Cardiac muscle cell (in vitro differentiated cells and primary cell): ENCODE results near the gene IKZF3. TPM values are rescaled to one million over a fixed set of nuclear protein-coding genes. Genes with fewer than 3 reads are reported as not detected.
"Not testable (repeated sequence)": the region's sequence is repeated elsewhere in the genome, so short reads cannot be mapped to it uniquely, and the experiment has no call there.

Experiments used
- DNase-seq, 2 donors: peaks; one replicate each; pipeline versions ENCODE4 v3.0.0 to v3.0.0-alpha.2; 2010 to 2017; ENCODE audit warnings: low read depth in 1 of 2, low spot score in 1 of 2
- H3K27ac ChIP-seq: fragments of 200-600 bp; sonication (generic); 2 replicates; pipeline ENCODE4 v1.5.1; 2016
- H3K27me3 ChIP-seq: fragments of 200-600 bp; sonication (generic); 2 replicates; pipeline ENCODE4 v1.6.0; 2016; ENCODE audit warnings: control low read depth
- H3K36me3 ChIP-seq: fragments of 200-600 bp; sonication (generic); 2 replicates; pipeline ENCODE4 v1.5.1; 2016; ENCODE audit warnings: control low read depth
- H3K4me1 ChIP-seq: fragments of 200-600 bp; sonication (generic); 2 replicates; pipeline ENCODE4 v1.8.1; 2017; ENCODE audit warnings: low read depth, mild to moderate bottlenecking, mixed run types
- H3K4me3 ChIP-seq: fragments of 200-600 bp; sonication (generic); 2 replicates; pipeline ENCODE4 v1.5.1; 2016; ENCODE audit warnings: mild to moderate bottlenecking
- H3K9me3 ChIP-seq: fragments of 200-600 bp; sonication (generic); 2 replicates; pipeline ENCODE4 v1.5.1; 2017; ENCODE audit warnings: low read depth, mild to moderate bottlenecking, control low read depth
- polyA plus RNA-seq: library from polyadenylated mRNA; unstranded; fragments of >200 nt; fragmentation: Nextera tagmentation; extraction: Ambion mirVana; gene quantifications from 2 replicates; pipeline ENCODE4 v1.2.1, GENCODE V29; 2016
- total RNA-seq: library from RNA; depleted of rRNA; stranded (reverse); fragments of >200 nt; gene quantifications from 2 replicates; pipeline ENCODE4 v1.2.3, GENCODE V29; 2016
- TF ChIP-seq, protein P1 (sequence below): IDR thresholded peaks from 2 replicates; pipeline ENCODE4 v1.5.1; 2012; ENCODE audit warnings: low read depth, mild to moderate bottlenecking, low read length

The IKZF3 gene
- total and polyA plus RNA-seq, 2 experiments from 2014 or later: not detected

- H3K27ac ChIP-seq: peak overlapping the region; percentile 40
- no peak overlapping the region for H3K4me3 ChIP-seq
- no peaks in the 10 kb centered on the region for H3K9me3 ChIP-seq
- TF ChIP-seq, protein P1, sequence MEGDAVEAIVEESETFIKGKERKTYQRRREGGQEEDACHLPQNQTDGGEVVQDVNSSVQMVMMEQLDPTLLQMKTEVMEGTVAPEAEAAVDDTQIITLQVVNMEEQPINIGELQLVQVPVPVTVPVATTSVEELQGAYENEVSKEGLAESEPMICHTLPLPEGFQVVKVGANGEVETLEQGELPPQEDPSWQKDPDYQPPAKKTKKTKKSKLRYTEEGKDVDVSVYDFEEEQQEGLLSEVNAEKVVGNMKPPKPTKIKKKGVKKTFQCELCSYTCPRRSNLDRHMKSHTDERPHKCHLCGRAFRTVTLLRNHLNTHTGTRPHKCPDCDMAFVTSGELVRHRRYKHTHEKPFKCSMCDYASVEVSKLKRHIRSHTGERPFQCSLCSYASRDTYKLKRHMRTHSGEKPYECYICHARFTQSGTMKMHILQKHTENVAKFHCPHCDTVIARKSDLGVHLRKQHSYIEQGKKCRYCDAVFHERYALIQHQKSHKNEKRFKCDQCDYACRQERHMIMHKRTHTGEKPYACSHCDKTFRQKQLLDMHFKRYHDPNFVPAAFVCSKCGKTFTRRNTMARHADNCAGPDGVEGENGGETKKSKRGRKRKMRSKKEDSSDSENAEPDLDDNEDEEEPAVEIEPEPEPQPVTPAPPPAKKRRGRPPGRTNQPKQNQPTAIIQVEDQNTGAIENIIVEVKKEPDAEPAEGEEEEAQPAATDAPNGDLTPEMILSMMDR: no peak
- no peaks in the 10 kb centered on the region for H3K4me1 ChIP-seq
- no peaks in the 10 kb centered on the region for H3K27me3 ChIP-seq
- no peak for DNase-seq
- peaks cover 14% of the 10 kb centered on the region for H3K36me3 ChIP-seq
These were observed 134.7 kb downstream of the IKZF3 start for GRCh38 chr17:39729280-39729851.

DNA sequence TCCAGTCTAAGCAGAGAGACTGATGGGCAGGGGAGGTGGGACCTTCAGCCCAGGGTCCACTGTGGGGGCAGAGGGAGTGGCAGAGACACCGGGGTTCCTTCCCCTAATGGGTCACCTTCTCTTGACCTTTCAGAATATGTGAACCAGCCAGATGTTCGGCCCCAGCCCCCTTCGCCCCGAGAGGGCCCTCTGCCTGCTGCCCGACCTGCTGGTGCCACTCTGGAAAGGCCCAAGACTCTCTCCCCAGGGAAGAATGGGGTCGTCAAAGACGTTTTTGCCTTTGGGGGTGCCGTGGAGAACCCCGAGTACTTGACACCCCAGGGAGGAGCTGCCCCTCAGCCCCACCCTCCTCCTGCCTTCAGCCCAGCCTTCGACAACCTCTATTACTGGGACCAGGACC, 136.6 kb downstream of the IKZF3 start:
- TF ChIP-seq, protein P1: no peak
- H3K27me3 ChIP-seq: no peaks in the 10 kb centered on the region
- no peak for DNase-seq
- peak overlapping the region; percentile 40 for H3K27ac ChIP-seq
- peaks cover 24% of the 10 kb centered on the region for H3K36me3 ChIP-seq
- no peaks in the 10 kb centered on the region for H3K9me3 ChIP-seq
- H3K4me1 ChIP-seq: no peaks in the 10 kb centered on the region
- no peak overlapping the region for H3K4me3 ChIP-seq

GRCh38 chr17:39726617-39727016, 137.5 kb downstream of the IKZF3 start:
- H3K4me3 ChIP-seq: no peak overlapping the region
- no peaks in the 10 kb centered on the region for H3K4me1 ChIP-seq
- no peak for DNase-seq
- peaks cover 32% of the 10 kb centered on the region for H3K36me3 ChIP-seq
- TF ChIP-seq, protein P1: no peak
- H3K9me3 ChIP-seq: no peaks in the 10 kb centered on the region
- H3K27ac ChIP-seq: no peak overlapping the region
- H3K27me3 ChIP-seq: no peaks in the 10 kb centered on the region

- DNase-seq: not testable (repeated sequence)
- H3K36me3 ChIP-seq: peaks cover 36% of the 10 kb centered on the region
These were observed 138.2 kb downstream of the IKZF3 start for GRCh38 chr17:39725923-39726322.

DNA sequence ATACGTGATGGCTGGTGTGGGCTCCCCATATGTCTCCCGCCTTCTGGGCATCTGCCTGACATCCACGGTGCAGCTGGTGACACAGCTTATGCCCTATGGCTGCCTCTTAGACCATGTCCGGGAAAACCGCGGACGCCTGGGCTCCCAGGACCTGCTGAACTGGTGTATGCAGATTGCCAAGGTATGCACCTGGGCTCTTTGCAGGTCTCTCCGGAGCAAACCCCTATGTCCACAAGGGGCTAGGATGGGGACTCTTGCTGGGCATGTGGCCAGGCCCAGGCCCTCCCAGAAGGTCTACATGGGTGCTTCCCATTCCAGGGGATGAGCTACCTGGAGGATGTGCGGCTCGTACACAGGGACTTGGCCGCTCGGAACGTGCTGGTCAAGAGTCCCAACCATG, 139.4 kb downstream of the IKZF3 start:
- Histone ChIP-seq H3K4me1 (no peaks in the 10 kb centered on the region), H3K27ac (no peak overlapping the region), H3K36me3 (peaks cover 38% of the 10 kb centered on the region), H3K4me3 (no peak overlapping the region), H3K27me3 (no peaks in the 10 kb centered on the region), H3K9me3 (no peaks in the 10 kb centered on the region)
- TF ChIP-seq, protein P1: no peak
- DNase-seq: no peak

More at GRCh38 chr17:39725923-39726322, 138.2 kb downstream of the IKZF3 start:
- H3K27ac ChIP-seq, H3K9me3 ChIP-seq, H3K27me3 ChIP-seq, H3K4me3 ChIP-seq, H3K4me1 ChIP-seq: not testable (repeated sequence)

GRCh38 chr17:39722965-39723848, 140.9 kb downstream of the IKZF3 start:
- H3K4me1 ChIP-seq: no peaks in the 10 kb centered on the region
- H3K36me3 ChIP-seq: peaks cover 48% of the 10 kb centered on the region
- H3K27me3 ChIP-seq: no peaks in the 10 kb centered on the region
- no peak overlapping the region for H3K4me3 ChIP-seq
- TF ChIP-seq, protein P1: no peak
- no peaks in the 10 kb centered on the region for H3K9me3 ChIP-seq
- H3K27ac ChIP-seq: no peak overlapping the region
- no peak for DNase-seq
